Erythroblast (primary cell): ENCODE data around the gene SRP14.

Source experiments
- GATA1 ChIP-seq: IDR thresholded peaks from 2 replicates; pipeline ENCODE4 v1.6.1; 2011; ENCODE audit warnings: low read depth, mild to moderate bottlenecking, control low read depth, low read length, moderate library complexity
- POLR2A ChIP-seq: IDR thresholded peaks from 2 replicates; pipeline ENCODE4 v1.6.1; 2011; ENCODE audit warnings: mild to moderate bottlenecking, low read length

DNA sequence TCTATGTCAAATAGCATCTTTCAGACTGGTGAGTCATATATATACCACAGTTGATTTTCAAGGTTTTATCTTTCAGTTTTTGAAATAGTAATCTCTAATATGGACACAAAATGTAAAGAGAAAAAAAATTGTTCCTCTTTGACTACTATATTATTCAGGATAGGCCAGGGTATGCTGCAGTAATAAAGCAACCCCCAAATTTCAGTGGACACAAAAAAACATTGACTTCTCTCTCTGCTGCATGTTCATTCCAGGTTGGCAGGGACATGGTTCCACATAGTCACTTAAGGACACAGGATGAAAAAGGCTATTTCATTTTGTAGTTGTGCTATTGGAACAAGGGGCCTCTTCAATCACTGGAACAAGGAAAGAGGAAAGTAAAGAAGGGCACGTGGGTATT, 41.1 kb upstream of the SRP14 start:
- TF ChIP-seq POLR2A: no peak
- TF ChIP-seq GATA1: no peak
